HG03175 (cell line): ENCODE data around the gene TTR.
A peak's percentile ranks its signal among the peaks of the same experiment; 100 is the strongest.

Experiments
- ATAC-seq: cut with Tn5 transposase; IDR thresholded peaks from one replicate; pipeline ENCODE4 v1.9.1; 2021; ENCODE audit warnings: mild to moderate bottlenecking, moderate library complexity; ENCODE audit not compliant: unreplicated experiment

TTR gene

GRCh38 chr18:31612124-31612523, 20.4 kb downstream of the TTR start:
- no peak for ATAC-seq

GRCh38 chr18:31614044-31614443, 22.4 kb downstream of the TTR start:
- no peak for ATAC-seq

- ATAC-seq = no peak
Observed at GRCh38 chr18:31616586-31616985, 24.9 kb downstream of the TTR start.

DNA sequence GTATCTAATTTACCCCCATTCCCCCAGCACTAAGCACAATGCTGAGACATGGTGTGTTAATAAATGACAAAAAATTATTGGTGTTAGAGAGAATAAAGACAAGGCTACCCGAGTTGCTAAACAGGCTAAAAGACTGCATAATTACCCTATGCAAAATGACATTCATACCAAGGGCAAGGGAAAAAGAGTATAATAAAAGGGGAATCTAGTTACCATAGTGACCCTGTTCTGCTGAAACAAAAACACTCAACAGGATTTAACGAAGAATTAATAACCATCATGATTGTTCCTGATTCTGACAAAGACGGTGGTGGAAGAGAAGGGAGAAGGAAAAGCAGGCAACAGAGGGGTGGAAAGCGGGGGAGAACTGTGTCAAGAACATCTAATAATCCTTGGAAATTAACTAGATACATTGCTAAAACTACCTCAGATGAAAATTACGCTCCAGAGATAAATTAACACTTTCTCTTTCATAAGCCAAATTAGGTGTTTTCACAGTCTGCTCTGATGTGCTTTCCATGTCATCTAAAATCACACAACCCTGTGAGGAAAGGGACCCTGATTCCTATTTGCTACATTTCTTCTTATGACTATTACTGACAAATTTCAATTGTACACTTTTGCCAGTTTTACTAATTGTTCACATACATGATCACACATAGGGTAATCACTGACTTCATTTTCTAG, 25.5 kb downstream of the TTR start:
- peak; percentile 55 for ATAC-seq

- no peak for ATAC-seq
Observed at GRCh38 chr18:31618801-31619200, 27.1 kb downstream of the TTR start.

GRCh38 chr18:31619291-31619690, 27.6 kb downstream of the TTR start:
- ATAC-seq = no peak

GRCh38 chr18:31624892-31625640, 33.4 kb downstream of the TTR start:
- ATAC-seq = no peak

DNA sequence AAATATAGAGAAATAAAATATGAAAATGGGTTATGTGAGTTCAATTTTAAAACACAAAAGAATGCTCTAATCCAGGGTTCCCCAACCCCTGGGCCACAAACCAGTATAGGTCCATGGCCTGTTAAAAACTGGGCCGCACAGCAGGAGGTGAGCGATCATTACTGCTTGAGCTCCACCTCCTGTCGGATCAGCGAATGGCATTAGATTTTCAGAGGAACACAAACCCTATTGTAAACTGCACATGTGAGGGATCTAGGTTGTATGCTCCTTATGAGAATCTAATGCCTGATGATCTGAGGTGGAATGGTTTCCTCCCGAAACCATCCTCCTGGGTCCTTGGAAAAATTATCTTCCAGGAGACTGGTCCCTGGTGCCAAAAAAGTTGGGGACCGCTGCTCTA, 34.7 kb downstream of the TTR start:
- ATAC-seq = no peak

- ATAC-seq = no peak
Observed at GRCh38 chr18:31630549-31630948, 38.9 kb downstream of the TTR start.

- ATAC-seq = no peak
Observed at GRCh38 chr18:31631526-31631925, 39.8 kb downstream of the TTR start.

GRCh38 chr18:31632356-31632755, 40.7 kb downstream of the TTR start:
- no peak for ATAC-seq

DNA sequence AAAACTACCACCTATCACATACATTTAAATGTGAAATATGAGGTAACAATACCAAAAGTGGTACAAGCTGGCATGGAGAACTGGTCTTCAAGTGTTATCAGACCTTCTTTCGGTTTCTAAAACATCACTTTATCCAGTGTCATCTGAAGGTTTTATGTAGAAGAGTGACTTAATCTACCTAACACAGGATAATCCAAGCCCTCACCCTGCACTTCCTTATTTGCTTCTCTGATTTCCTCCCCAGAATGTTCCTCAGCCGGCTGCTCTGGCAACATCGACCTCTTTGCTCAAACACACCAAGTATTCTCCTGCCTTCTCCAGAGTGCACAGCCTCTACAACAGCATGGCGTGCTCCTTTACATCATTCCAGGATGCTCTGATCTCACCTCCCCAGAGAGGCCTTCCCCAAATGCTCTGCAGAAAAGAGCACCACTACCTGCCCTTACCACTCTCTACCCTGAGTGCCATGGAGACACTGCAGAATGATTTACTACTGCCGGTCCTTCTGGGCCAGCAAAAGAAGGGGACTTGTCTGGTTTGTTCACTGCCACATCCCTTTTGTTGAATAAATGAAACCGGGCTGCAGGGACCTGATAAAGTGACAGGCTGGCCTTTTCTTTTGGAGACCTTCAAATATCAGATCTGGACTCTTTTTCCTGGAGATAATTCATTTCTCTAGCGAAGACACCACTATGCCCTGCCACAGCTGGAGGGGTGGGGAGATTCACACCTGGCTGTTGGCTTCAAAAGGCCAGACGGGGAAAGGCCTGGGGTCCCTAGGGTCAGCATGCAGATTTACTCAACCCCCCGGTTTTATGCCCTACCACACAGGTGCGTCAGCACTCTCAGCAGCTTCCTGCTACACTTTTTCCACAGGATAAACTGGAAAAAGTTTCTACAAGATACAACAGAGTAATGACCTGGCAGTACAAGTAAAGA, 42.0 kb downstream of the TTR start:
- peak; percentile 10 for ATAC-seq

DNA sequence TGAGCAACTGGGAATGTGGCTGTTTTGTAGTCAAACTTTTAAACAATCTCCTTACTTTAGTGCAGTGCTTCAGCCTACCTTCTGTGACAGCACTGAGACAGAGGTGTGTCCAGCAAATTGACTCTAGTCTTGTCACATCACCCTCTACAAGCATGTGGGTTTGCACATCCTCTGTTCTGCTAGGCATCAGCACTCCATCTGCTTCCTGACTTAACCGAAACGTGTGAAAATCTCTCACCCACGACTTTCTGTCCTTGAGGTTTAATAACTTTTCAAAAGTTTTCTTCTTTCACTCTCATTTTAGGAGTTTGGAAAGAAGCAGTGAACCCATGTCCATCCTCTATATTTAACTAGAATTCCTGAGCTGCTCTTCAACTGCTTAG, 42.6 kb downstream of the TTR start:
- ATAC-seq = peak; percentile 98

DNA sequence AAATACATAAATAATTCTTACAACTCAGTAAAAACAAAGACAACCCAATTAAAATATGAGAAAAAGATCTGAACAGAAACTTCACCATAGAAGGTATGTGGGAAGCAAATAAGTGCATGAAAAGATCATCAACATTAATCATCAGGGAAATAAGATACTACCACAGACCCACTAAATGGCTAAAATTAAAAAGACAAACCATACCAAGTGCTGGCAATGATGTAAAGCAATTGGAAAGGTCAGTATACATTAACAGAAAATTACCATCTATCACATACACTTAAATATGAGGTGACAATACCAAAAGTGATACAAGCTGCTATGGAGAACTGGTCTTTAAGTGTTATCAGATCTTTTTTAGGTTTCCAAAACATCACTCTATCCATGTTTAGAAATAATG, 44.7 kb downstream of the TTR start:
- no peak for ATAC-seq

DNA sequence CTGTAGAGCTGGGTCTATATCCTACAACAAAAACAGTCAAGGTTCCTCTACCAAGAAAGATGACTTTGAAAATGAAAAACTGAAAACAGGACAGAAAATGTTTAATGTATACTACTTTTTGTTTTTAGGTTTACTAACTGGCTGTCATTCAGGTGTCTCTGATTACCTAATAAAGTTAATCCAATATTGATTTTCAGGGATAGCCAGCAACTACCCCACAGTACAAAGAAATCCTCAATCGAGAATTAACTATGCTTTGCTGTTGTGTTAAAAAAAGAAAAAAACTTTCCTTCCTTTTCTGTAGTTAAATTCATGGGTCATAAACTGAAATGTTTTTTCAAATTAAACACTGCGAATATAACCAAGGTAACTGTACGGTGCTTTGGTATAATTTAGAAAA, 45.8 kb downstream of the TTR start:
- ATAC-seq = no peak

GRCh38 chr18:31643003-31643402, 51.3 kb downstream of the TTR start:
- no peak for ATAC-seq

DNA sequence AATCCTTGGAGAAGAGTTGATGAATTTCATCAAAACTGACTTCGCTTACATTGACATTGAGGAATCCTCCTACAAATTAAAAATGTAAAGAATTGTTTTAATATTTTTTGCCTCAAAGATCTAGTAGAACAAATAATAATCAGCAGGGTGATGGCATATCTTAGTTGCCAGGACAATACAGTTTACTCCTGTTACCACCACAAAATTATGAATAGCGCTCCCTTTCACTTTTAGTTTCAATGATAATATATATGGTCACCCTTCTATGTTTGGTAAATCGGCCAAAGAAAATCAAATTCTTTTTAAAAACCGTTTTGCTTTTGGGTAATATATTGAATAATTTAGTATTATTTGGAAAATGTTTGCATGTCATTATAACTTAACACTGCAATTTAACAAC, 53.7 kb downstream of the TTR start:
- no peak for ATAC-seq

DNA sequence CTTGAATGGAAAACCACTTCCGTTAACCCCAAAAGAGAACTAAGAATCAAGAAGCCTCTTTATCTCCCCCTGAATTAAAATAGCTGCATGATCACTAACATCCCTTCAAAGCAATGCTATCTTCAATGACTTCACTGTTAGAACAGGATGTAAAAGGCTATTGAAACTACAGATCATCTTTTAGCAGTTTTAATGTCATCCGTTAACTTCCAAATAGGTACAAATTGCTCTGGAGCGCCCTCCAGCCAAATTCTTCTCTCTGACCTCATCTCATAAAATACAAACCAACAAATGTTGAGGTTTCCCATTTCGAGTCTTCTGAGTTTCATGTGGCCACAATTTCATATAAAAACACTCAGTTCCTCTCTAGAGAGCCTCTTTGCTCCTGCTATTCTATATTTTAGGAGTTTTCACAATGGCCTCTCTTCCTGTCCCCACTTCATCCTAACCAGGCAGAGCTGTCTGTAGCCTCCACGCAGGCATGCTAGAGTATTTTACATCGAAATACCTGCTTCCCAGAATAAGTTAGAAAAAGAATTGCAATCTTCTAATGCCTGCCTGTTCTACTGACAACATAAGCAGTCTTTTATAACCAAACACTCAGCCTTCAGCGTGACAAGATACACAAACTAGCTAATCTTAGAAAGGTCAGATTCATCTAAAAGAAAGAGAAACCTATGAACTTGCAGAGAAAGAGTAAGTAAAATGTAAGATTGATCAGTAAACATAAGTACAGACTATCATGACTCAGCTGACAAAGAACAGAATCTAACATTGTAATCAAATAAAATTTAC, 54.9 kb downstream of the TTR start:
- ATAC-seq = no peak

- ATAC-seq = no peak
Observed at GRCh38 chr18:31647127-31647753, 55.6 kb downstream of the TTR start.
